HG03575 (cell line): Measurements from ENCODE around the gene UNC45B.
"Not testable (repeated sequence)": the region's sequence is repeated elsewhere in the genome, so short reads cannot be mapped to it uniquely, and the experiment has no call there.

ENCODE experiments used
- ATAC-seq: cut with Tn5 transposase; IDR thresholded peaks from one replicate; pipeline ENCODE4 v1.9.1; 2021; ENCODE audit not compliant: unreplicated experiment, insufficient number of reproducible peaks, low FRiP score; ENCODE audit errors: extremely low read depth

Gene UNC45B

DNA sequence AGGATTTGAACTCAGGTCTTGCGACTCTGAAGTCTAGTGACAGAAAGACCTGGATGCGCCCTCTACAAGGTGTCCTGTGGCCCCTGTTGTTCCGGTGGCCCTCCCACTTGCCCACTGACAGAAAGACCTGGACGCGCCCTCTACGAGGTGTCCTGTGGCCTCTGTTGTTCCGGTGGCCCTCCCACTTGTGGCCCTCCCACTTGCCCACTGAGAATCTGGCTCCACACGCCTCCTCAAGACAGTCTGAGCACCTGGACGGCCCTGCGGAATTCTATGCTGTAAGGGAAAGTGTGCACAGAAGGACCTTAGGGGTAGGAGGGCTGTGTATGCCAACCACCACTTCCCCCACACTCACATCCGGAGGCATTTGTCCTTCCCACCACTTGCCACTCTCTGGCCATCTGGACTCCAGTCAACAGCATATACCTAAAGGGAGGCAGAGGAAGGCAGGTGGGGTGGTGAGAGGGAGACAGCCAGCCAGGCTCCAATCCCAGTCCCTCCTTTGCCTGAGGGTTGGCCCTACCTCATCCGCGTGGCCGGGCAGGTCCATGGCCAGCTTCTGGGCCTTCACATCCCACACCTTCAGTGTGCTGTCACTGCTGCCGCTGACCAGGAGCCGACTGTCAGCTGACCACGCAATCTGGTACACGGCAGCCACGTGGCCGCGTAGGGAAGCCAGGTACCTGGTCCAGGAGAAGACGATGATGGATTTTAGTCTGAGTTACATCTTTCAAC, 14.6 kb upstream of the UNC45B start:
- no peak for ATAC-seq

DNA sequence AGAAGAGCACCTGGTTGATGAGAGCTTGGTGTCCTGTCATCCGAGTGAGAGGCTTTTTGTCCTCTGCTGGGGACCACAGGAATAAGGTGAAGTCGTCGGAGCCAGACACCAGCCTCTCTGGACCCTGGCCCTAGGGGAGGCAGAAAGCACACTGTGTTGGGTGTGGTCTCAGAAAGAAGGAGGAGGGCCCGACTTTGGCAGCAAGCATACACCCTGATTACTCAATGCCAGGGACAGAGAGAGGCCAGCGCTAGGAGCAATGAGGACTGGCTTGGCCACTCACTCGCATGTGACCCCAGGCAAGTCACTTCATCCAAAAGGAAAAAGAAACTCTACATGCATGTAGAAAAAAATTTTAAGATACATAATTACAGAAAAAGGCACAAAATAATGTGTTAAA, 12.3 kb upstream of the UNC45B start:
- no peak for ATAC-seq

DNA sequence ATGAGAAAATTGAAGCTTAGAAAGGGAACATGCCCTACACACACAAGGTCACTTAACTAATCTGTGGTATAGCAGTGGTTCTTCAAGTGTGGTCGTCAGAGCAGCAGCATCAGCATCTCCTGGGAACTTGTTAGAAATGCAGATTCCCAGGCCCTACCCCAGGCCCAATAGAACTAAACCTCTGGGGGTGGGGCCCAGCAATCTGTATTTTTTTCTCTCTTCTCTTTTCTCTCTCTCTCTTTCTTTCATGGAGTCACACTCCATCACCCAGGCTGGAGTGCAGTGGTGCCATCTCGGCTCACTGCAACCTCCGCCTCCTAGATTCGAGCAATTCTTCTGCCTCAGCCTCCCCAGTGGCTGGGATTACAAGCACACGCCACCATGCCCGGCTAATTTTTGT, 9.4 kb upstream of the UNC45B start:
- ATAC-seq, result no peak

GRCh38 chr17:35141681-35142466, 5.7 kb upstream of the UNC45B start, which contains the start of gene NLE1:
TSS of gene NLE1 (minus strand) at chr17:35142303. CDS start at chr17:35142275, 28 bp downstream.
- ATAC-seq, result no peak

DNA sequence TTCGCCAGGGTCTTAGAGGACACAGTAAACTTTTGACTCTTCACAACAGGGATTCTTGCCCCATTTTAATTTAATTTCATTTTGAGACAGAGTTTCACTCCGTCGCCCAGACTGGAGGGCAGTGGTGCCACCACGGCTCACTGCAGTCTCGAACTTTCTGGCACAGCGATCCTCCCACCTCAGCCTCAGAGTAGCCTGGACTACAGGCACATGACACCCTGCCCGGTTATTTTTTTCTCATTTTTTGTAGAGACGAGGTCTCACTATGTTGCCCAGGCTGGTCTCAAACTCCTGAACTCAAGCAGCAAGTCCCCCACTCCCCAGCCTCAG, 5.2 kb upstream of the UNC45B start:
- no peak for ATAC-seq

GRCh38 chr17:35144840-35145239, 2.8 kb upstream of the UNC45B start:
- no peak for ATAC-seq

GRCh38 chr17:35146214-35146833, 1.3 kb upstream of the UNC45B start:
- ATAC-seq, result no peak

GRCh38 chr17:35148144-35148543, 527 bp downstream of the UNC45B start:
- ATAC-seq, result no peak

GRCh38 chr17:35149941-35150340, 2.3 kb downstream of the UNC45B start:
- no peak for ATAC-seq

DNA sequence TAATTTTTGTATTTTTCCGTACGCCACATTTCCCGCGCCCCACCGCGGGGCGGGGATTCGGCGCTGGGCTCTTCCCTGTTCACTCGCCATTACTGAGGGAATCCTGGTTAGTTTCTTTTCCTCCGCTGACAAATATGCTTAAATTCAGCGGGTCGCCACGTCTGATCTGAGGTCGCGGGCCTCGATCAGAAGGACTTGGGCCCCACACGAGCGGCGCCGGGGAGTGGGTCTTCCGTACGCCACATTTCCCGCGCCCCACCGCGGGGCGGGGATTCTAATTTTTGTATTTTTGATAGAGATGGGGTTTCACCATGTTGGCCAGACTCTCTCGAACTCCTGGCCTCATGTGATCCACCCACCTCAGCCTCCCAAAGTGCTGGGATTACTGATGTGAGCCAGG, 3.5 kb downstream of the UNC45B start:
- not testable (repeated sequence) for ATAC-seq

DNA sequence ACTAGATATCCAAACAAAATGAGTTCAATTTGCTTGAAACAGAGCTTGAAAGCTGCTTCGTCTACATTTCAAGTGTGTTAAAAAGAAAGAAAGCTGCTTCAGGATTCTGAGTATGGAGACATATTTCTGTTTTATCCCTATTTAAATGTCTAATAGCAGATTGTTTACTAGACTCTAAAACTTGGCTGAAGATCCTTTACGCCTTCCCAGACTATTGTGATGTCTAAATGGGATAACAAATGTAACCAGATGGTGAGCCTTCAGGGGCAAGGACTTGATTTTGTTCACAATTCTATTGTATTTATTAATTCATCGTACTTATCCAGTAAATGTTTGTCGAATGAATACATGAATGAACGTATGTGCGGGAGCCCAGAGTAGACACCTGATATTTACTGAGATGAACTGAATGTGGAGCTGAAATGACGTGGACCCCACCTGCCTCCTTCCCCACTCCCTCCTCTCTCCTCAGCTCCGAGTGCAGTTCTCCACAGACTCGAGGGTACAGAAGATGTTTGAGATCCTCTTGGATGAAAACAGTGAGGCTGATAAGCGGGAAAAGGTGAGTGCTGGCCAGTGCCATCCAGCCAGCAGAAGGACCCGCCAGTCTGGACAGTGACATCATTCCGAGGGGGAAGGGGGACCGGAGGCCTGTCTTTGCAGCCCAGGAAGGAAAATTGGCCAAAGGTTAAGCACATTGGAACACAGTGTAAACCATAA, 5.0 kb downstream of the UNC45B start:
- no peak for ATAC-seq

- no peak for ATAC-seq
Observed at GRCh38 chr17:35154196-35155165, 6.9 kb downstream of the UNC45B start.

- no peak for ATAC-seq
Observed at GRCh38 chr17:35155246-35155645, 7.6 kb downstream of the UNC45B start.

DNA sequence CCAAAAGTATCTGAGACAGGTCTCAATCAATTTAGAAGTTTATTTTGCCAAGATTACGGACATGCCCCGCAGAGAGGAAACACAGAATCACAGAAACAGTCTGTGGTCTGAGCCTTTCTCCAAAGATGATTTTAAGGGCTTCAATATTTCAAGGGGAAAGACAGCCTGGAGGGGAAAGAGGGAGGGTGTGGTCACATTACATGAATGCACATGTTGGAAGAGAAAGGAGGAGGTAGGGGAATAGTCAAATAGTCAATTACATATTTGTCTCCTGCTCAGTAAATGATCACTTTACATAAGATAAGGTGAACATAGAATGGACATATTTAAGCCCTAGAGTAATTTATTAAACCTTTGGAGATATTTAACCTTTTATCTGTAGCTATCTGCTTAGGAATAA, 12.3 kb downstream of the UNC45B start:
- ATAC-seq, result no peak

DNA sequence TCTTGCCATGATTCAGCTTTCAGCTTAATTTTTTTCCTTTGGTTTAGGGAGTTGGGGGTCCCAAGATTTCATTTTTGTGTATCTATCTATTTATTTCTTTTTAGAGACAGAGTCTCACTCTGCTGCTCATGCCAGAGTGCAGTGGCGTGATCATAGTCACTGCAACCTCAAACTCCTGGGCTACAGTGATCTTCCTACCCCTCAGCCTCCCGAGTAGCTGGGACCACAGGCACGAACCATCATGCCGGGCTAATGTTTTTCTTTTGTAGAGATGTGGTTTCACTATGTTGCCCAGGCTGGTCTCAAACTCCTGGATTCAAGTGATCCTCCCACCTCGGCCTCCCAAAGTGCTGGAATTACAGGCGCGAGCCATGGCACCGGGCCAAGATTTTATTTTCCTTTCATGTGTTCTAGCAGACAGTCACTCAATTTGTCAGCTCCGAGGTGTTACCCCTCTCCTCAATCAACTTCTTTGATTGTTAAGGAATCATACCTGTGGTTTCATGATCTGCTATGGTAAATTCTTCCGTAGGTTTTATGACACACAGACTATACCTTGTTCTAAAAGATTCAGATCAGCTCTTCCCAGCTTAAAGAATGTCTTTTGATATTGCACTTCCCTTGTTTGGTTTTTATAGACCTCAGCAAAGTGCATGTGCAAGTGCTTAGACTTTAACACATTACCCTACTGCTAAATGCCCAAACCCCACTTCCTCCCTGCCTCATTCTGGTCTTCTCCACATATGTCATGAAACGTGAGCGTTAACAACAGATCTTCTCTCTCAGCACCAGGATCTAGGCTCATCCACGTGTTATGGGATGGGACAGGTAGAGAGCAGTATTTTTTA, 13.0 kb downstream of the UNC45B start:
- no peak for ATAC-seq

DNA sequence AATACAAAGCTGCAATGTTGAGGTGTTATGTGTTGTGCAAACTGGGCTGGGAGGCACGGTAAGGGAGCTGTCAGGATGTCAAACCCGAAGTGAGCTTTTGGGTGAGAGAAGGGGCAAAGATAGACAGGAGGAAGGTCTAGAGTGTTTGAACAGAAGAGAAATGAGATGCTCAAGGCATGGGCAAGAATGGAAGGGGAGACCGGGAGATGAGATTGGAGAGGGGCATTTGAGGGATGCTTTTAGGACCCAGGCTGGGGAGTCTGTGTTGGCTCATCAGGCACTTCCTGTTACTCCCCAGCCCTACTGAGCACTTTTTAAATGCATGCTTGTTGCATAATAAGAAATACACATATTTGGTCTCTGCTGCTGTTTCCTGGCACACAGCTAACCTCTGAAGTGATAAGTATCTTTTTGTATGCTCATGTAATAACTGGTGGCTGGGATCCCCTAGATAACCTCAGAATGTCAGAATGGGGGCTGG, 13.7 kb downstream of the UNC45B start:
- no peak for ATAC-seq

- ATAC-seq, result no peak
Observed at GRCh38 chr17:35162755-35163154, 15.1 kb downstream of the UNC45B start.
